ENCODE measurements around the gene IRF4. TPM values are rescaled to one million over a fixed set of nuclear protein-coding genes. Genes with fewer than 3 reads are reported as not detected.

IRF4 gene
- total and polyA plus RNA-seq, 2 experiments from 2014 or later, result 1.3 to 1.9 TPM

- Histone ChIP-seq H3K4me2 (no peak overlapping the region), H3F3A (replicated peaks; ENCODE audit: low read depth) (no peaks in the 10 kb centered on the region), H3K27ac (ENCODE audit: low read depth) (no peak overlapping the region), H4K20me1 (replicated peaks; ENCODE audit: insufficient read depth) (no peaks in the 10 kb centered on the region), H3K79me2 (replicated peaks; ENCODE audit: insufficient read depth) (no peaks in the 10 kb centered on the region), H3K4me3 (no peak overlapping the region), H3K36me3 (ENCODE audit: insufficient read depth) (no peaks in the 10 kb centered on the region), H3K9me2 (ENCODE audit: insufficient read depth) (no peaks in the 10 kb centered on the region), H2AFZ (no peak overlapping the region), H3K27me3 (ENCODE audit: insufficient read depth) (peaks cover 38% of the 10 kb centered on the region), H3K4me1 (ENCODE audit: insufficient read depth) (peaks cover 5% of the 10 kb centered on the region)
- DNase-seq (ENCODE audit: low spot score) (no peak), ATAC-seq (no peak)
- no peak overlapping the region for H3K27ac Mint-ChIP-seq
- H3K36me3 Mint-ChIP-seq (ENCODE audit: low read depth), result no peaks in the 10 kb centered on the region
- no peaks in the 10 kb centered on the region for H3K4me1 Mint-ChIP-seq
- H3K4me3 Mint-ChIP-seq, result no peak overlapping the region
- no peaks in the 10 kb centered on the region for H3K9me3 Mint-ChIP-seq
- peaks cover 41% of the 10 kb centered on the region for H3K27me3 Mint-ChIP-seq (ENCODE audit: insufficient read depth, low read depth, poor library complexity)
- TF ChIP-seq JUNB (IDR thresholded peaks at IDR 0.05; ENCODE audit: unreplicated experiment) (no peak), ETS1 (IDR thresholded peaks at IDR 0.05) (no peak), CREB1 (CRISPR knock-in tag; IDR thresholded peaks at IDR 0.05; ENCODE audit: low read depth) (no peak), NANOG (IDR thresholded peaks at IDR 0.05; ENCODE audit: borderline replicate concordance) (no peak), ZNF331 (CRISPR knock-in tag; IDR thresholded peaks at IDR 0.05; ENCODE audit: low read depth) (no peak), STAT1 (IDR thresholded peaks at IDR 0.05; ENCODE audit: unreplicated experiment) (no peak), ZNF462 (CRISPR knock-in tag; IDR thresholded peaks at IDR 0.05) (no peak), REST (IDR thresholded peaks at IDR 0.05; ENCODE audit: unreplicated experiment) (no peak), EZH2 (IDR thresholded peaks at IDR 0.05; ENCODE audit: low read depth, unreplicated experiment) (no peak), POLR2AphosphoS5 (IDR thresholded peaks at IDR 0.05; ENCODE audit: low read depth) (no peak), ZNF114 (CRISPR knock-in tag; IDR thresholded peaks at IDR 0.05) (no peak)
Measured at GRCh38 chr6:387293-387741, 4.2 kb upstream of the IRF4 start.

Data from GM23338 (cell line).